Measurements from ENCODE around the gene RORC. TPM values are rescaled to one million over a fixed set of nuclear protein-coding genes. Genes with fewer than 3 reads are reported as not detected.

RORC gene
- total RNA-seq, 1 experiment from 2014 or later, result not detected

DNA sequence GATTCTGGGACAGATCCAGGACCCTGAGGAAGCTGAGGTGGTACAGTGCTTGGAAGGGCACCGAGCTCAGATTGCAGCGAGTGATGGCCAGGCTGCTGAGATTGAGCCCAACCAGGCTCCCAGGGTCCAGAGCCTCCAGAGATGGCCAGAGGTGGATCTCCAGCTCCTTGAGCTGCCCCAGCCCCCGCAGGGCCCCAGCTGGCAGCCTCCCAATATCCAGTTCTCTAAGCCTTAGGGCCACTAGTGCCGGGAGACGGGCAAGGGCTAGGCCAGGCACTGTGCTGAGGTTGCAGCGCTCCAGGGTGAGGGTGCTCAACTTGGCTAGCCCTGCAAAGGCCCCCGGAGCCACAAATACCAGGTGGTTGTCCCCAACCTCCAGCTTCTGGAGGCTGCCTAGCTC is 29.8 kb downstream of the RORC start:
- no peaks in the 10 kb centered on the region for H3K27me3 ChIP-seq (ENCODE audit: low read length)
- H3K4me2 ChIP-seq (ENCODE audit: low read depth, low read length, poor library complexity, severe bottlenecking), result no peak overlapping the region
- H3K4me3 ChIP-seq (ENCODE audit: low read length), result no peak overlapping the region
- H3K9me3 ChIP-seq (ENCODE audit: low read length), result no peaks in the 10 kb centered on the region
- H3K4me1 ChIP-seq (ENCODE audit: low read length), result peaks cover 11% of the 10 kb centered on the region
- no peaks in the 10 kb centered on the region for H3K9me2 ChIP-seq (replicated peaks; ENCODE audit: insufficient read depth, low read length)
- H3K9ac ChIP-seq (ENCODE audit: low read length), result no peak overlapping the region
- DNase-seq, result no peak
- no peaks in the 10 kb centered on the region for H4K20me1 ChIP-seq (ENCODE audit: insufficient read depth, low read depth, low read length)
- H3K79me2 ChIP-seq (ENCODE audit: low read length), result no peaks in the 10 kb centered on the region
- H3K36me3 ChIP-seq (ENCODE audit: insufficient read depth, low read length), result no peaks in the 10 kb centered on the region
- no peak overlapping the region for H3K27ac ChIP-seq (ENCODE audit: low read length)
- no peak overlapping the region for H2AFZ ChIP-seq (ENCODE audit: low read length)

DNA sequence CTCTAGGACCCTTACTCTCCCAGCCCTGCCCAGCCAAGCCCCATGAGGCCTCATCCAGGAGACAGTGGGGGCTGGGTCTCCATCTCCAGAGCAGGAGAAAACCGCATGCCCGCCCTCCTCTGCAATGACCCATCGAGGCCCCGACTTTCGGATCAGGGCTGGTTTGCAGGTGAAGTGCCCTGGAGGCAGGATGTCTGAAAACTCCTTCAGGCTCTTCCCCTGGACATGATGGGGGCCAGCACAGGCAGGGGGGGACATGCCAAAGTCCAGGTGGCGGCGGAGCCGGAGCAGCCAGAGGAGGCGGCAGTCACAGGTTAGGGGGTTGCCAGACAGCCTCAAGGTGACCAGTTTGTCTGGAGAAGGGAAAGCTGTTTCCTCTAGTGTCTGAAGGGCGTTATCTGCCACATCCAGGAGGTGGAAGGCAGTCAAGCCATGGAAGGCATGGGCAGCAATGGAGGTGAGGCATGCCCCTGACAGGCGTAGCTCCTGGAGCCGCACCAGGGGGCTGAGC is 30.2 kb downstream of the RORC start:
- Histone ChIP-seq H3K4me1 (ENCODE audit: low read length) (peaks cover 11% of the 10 kb centered on the region), H3K36me3 (ENCODE audit: insufficient read depth, low read length) (no peaks in the 10 kb centered on the region), H3K9me3 (ENCODE audit: low read length) (no peaks in the 10 kb centered on the region), H3K9me2 (replicated peaks; ENCODE audit: insufficient read depth, low read length) (no peaks in the 10 kb centered on the region), H3K27ac (ENCODE audit: low read length) (no peak overlapping the region), H3K79me2 (ENCODE audit: low read length) (no peaks in the 10 kb centered on the region), H3K4me3 (ENCODE audit: low read length) (no peak overlapping the region), H3K9ac (ENCODE audit: low read length) (no peak overlapping the region), H3K27me3 (ENCODE audit: low read length) (no peaks in the 10 kb centered on the region), H3K4me2 (ENCODE audit: low read depth, low read length, poor library complexity, severe bottlenecking) (no peak overlapping the region), H4K20me1 (ENCODE audit: insufficient read depth, low read depth, low read length) (no peaks in the 10 kb centered on the region), H2AFZ (ENCODE audit: low read length) (no peak overlapping the region)
- DNase-seq, result no peak

DNA sequence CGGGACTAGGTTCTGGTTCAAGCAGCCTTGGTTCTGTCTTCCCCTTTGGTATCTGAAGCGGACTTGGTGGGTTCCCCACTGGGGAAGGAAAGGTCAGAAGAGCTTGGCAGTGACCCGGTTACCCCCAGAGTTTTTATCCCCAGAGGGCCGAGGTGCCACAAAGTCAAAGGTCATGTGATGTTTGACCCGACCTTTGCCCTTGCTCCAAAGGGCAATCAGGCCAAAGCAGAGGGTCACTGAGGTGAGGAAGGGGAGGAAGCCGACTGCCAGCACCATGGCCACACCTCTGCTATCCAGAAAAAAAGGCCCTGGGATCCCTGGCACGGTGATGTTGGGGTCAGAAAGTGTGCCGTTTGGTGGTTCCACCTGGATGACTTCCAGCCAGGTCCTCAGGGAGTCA is 30.8 kb downstream of the RORC start:
- Histone ChIP-seq H3K9me2 (replicated peaks; ENCODE audit: insufficient read depth, low read length) (no peaks in the 10 kb centered on the region), H3K27me3 (ENCODE audit: low read length) (no peaks in the 10 kb centered on the region), H3K27ac (ENCODE audit: low read length) (no peak overlapping the region), H3K9me3 (ENCODE audit: low read length) (no peaks in the 10 kb centered on the region), H3K4me3 (ENCODE audit: low read length) (no peak overlapping the region), H3K9ac (ENCODE audit: low read length) (no peak overlapping the region), H4K20me1 (ENCODE audit: insufficient read depth, low read depth, low read length) (no peaks in the 10 kb centered on the region), H3K79me2 (ENCODE audit: low read length) (no peaks in the 10 kb centered on the region), H3K4me1 (ENCODE audit: low read length) (peaks cover 11% of the 10 kb centered on the region), H2AFZ (ENCODE audit: low read length) (no peak overlapping the region), H3K36me3 (ENCODE audit: insufficient read depth, low read length) (no peaks in the 10 kb centered on the region), H3K4me2 (ENCODE audit: low read depth, low read length, poor library complexity, severe bottlenecking) (no peak overlapping the region)
- DNase-seq, result no peak

DNA sequence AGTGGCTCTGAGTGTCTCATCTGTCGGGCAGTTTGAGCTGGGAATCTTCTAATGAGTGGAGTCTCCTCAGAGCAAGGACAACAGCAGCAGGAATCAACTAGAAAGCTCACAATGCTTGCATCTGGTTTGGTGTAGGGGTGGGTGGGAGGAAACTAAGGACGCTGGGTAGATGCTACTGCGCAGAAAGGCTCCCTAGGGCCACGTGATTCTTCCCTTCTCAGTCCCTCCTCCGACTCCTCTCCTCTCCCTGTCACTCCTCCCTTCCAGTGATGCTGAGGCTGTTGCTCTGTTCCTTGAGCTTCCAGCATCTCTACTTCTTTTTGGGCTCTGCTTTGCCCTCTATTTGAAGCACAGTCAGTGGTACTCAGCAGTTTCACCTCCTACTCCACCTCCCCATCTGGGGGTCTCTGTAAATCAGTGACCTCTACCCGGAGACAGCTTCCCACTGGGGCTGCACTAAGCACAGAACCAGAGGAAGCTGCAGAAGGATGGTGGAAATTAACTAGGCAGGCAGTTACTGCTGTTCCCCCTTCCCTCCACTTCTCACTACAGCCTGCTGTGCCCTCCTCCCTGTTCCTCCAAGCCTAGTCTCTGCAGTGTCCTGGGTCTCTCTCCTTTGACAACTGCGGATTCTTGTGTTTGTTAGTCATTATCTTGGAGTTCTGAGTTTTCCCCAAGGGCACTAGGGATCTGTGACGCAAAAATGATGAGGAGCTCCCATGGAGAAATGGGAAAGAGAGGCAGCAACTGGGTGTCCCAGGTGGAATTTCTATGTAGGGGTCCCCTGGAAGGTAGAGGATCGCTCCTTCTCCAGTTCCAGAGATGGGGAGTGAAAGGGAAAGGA is 32.2 kb downstream of the RORC start:
- H3K9ac ChIP-seq (ENCODE audit: low read length), result no peak overlapping the region
- H3K79me2 ChIP-seq (ENCODE audit: low read length), result no peaks in the 10 kb centered on the region
- no peak for DNase-seq

DNA sequence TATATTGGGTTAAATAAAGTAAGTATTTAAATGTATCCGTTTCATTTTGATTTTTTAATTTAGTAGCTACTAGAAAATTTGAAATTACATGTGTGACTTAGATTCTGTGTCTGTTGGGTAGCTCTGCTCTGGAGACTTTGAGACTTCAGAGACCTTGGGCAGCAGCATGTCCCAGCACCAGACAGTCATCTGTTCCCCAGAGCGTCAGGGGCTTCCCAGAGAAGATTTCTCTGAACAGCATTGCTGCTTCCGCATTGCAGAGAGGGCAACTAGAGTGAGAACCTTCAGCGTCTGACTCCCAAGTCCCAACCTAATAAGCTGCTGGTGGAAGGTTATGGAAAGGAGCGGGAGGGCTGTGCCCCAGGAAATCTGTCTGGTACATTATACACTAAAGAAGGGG is 33.0 kb downstream of the RORC start:
- Histone ChIP-seq H3K36me3 (ENCODE audit: insufficient read depth, low read length) (no peaks in the 10 kb centered on the region), H3K9me2 (replicated peaks; ENCODE audit: insufficient read depth, low read length) (no peaks in the 10 kb centered on the region), H3K9me3 (ENCODE audit: low read length) (no peaks in the 10 kb centered on the region), H3K27me3 (ENCODE audit: low read length) (no peaks in the 10 kb centered on the region), H3K4me3 (ENCODE audit: low read length) (no peak overlapping the region), H3K9ac (ENCODE audit: low read length) (no peak overlapping the region), H4K20me1 (ENCODE audit: insufficient read depth, low read depth, low read length) (no peaks in the 10 kb centered on the region), H3K4me1 (ENCODE audit: low read length) (no peaks in the 10 kb centered on the region), H3K79me2 (ENCODE audit: low read length) (no peaks in the 10 kb centered on the region), H2AFZ (ENCODE audit: low read length) (no peak overlapping the region), H3K27ac (ENCODE audit: low read length) (no peak overlapping the region), H3K4me2 (ENCODE audit: low read depth, low read length, poor library complexity, severe bottlenecking) (no peak overlapping the region)
- DNase-seq, result no peak

More for the DNA sequence above, 32.2 kb downstream of the RORC start:
- H3K4me1 ChIP-seq (ENCODE audit: low read length), result peaks cover 3% of the 10 kb centered on the region
- H3K9me2 ChIP-seq (replicated peaks; ENCODE audit: insufficient read depth, low read length), result no peaks in the 10 kb centered on the region
- no peak overlapping the region for H3K4me3 ChIP-seq (ENCODE audit: low read length)
- H3K36me3 ChIP-seq (ENCODE audit: insufficient read depth, low read length), result no peaks in the 10 kb centered on the region
- H3K9me3 ChIP-seq (ENCODE audit: low read length), result no peaks in the 10 kb centered on the region
- no peaks in the 10 kb centered on the region for H4K20me1 ChIP-seq (ENCODE audit: insufficient read depth, low read depth, low read length)
- no peak overlapping the region for H3K4me2 ChIP-seq (ENCODE audit: low read depth, low read length, poor library complexity, severe bottlenecking)
- no peak overlapping the region for H3K27ac ChIP-seq (ENCODE audit: low read length)
- no peak overlapping the region for H2AFZ ChIP-seq (ENCODE audit: low read length)
- no peaks in the 10 kb centered on the region for H3K27me3 ChIP-seq (ENCODE audit: low read length)

DNA sequence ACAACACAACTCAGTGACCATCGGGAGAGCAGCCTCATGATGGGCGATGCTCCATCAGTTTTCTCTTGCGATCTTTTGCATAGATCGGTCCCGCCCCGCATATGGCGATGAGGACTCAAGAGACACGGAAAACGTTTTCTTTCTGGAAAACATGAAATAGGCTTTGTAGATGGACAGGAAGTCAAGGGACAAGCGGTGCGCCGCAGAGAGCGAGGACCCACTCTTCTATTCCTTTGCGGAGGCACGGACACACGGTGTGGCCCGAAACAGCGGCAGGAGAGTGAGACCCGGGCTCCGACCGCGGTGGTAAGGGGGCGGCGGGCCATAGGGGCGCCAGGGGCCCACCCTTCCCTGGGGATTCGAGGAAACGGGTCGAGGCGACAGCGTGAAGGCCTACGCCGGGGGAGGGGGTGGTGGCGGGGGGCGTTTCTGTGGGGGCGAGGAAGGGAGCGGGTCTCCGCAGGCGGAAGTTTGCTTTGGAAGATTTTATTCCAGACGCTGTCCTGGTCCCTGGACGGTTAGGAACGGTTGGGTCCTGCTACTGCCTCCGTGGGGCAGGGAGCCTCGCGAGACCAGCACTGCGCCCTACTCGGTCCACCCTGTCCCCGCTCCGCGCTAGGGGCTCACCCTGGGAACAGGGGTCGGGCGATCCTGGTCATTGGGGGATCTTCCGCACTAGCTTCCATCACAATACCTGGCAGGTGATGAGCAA is 40.5 kb downstream of the RORC start:
- Histone ChIP-seq H3K4me2 (ENCODE audit: low read depth, low read length, poor library complexity, severe bottlenecking) (peak overlapping the region; percentile 56), H3K9ac (ENCODE audit: low read length) (peak overlapping the region; percentile 32), H2AFZ (ENCODE audit: low read length) (no peak overlapping the region), H3K27ac (ENCODE audit: low read length) (no peak overlapping the region), H3K79me2 (ENCODE audit: low read length) (no peaks in the 10 kb centered on the region), H3K9me2 (replicated peaks; ENCODE audit: insufficient read depth, low read length) (no peaks in the 10 kb centered on the region), H3K4me3 (ENCODE audit: low read length) (peak overlapping the region; percentile 56), H3K36me3 (ENCODE audit: insufficient read depth, low read length) (no peaks in the 10 kb centered on the region), H3K27me3 (ENCODE audit: low read length) (no peaks in the 10 kb centered on the region), H4K20me1 (ENCODE audit: insufficient read depth, low read depth, low read length) (no peaks in the 10 kb centered on the region), H3K4me1 (ENCODE audit: low read length) (peaks cover 16% of the 10 kb centered on the region), H3K9me3 (ENCODE audit: low read length) (no peaks in the 10 kb centered on the region)
- no peak for DNase-seq

DNA sequence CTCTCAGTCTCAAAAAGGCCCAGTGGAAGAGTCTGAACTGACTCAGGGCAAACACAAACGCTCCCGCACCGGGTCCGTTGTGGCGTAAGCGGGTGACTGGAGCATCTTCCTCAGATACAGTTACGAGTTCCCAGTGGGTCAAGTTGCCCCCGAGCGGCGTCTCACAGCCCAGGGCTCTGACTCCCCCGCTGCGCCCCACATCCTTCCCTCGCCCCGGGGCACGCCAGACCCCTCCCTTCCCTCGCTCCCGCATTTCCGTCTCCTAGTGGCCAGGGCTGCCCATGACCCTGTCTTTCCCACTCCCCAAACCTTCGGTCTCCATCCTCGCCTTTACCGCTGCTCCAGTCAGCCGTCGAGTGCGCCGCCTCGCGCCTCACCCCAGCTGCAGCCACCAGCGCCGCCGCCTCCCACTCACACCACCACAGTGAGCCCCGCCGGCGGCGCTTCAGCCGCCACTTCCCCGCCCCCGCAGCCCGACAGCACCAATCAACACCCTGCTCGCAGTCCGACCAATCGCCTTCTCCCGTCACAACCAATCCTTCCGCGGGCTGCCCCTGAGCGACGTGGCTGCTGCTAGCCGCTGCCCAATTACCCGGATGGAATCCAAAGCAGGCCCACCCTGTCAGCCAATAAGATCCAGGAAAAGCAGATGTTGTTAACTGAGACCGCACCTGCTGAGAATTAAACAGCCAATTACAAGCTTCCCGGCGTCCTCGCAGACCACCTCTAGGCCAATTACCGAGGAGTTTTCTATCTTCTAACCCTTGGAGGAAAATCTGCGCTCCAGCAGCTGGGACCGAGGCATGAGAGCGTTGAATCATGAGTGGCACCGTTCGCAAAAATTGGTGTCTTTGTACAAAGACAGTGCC is 41.3 kb downstream of the RORC start, which contains the start of gene TDRKH:
Gene TDRKH, minus strand, starts transcription at position 430 of the 869 bp plus-strand sequence. CDS start 7,478 bp downstream, outside the sequence.
- H3K9me2 ChIP-seq (replicated peaks; ENCODE audit: insufficient read depth, low read length), result no peaks in the 10 kb centered on the region
- peak within 1 kb of the TSS; percentile 56 for H3K4me2 ChIP-seq (ENCODE audit: low read depth, low read length, poor library complexity, severe bottlenecking)
- peak within 1 kb of the TSS; percentile 56; the same call in 1 of the 2 replicates for H2AFZ ChIP-seq (ENCODE audit: low read length)
- no peak within 1 kb of the TSS for H3K27ac ChIP-seq (ENCODE audit: low read length)
- H3K4me1 ChIP-seq (ENCODE audit: low read length), result peaks cover 16% of the 10 kb centered on the region
- no peaks in the 10 kb centered on the region for H3K9me3 ChIP-seq (ENCODE audit: low read length)
- no peaks in the 10 kb centered on the region for H3K79me2 ChIP-seq (ENCODE audit: low read length)
- H3K4me3 ChIP-seq (ENCODE audit: low read length), result peak within 1 kb of the TSS; percentile 56
- no peaks in the 10 kb centered on the region for H4K20me1 ChIP-seq (ENCODE audit: insufficient read depth, low read depth, low read length)
- peak; percentile 97 for DNase-seq
- H3K9ac ChIP-seq (ENCODE audit: low read length), result peak within 1 kb of the TSS; percentile 32
- H3K27me3 ChIP-seq (ENCODE audit: low read length), result no peaks in the 10 kb centered on the region
- no peaks in the 10 kb centered on the region for H3K36me3 ChIP-seq (ENCODE audit: insufficient read depth, low read length)
